Bronchial epithelial cell (primary cell): Measurements from ENCODE around the gene SSH2. TPM values are rescaled to one million over a fixed set of nuclear protein-coding genes. Genes with fewer than 3 reads are reported as not detected.

ENCODE experiments used
- DNase-seq: peaks from one replicate; pipeline ENCODE4 v3.0.0-alpha.2; 2010; ENCODE audit warnings: low read depth
- FAIRE-seq: peaks from 2 replicates; lab custom pipeline; 2011; peaks lifted over from hg19 to GRCh38; lab: Jason Lieb, UNC
- H3K27me3 ChIP-seq: 2 replicates; pipeline ENCODE4 v1.5.1; 2011; ENCODE audit warnings: low read length; ENCODE audit not compliant: control insufficient read depth, insufficient read depth
- H3K36me3 ChIP-seq: 2 replicates; pipeline ENCODE4 v1.5.1; 2011; ENCODE audit warnings: low read length; ENCODE audit not compliant: control insufficient read depth, insufficient read depth
- H3K4me3 ChIP-seq: 2 replicates; pipeline ENCODE4 v1.5.1; 2011; ENCODE audit warnings: mild to moderate bottlenecking, low read depth, low read length, control low read depth
- CTCF ChIP-seq: IDR thresholded peaks from 2 replicates; pipeline ENCODE4 v1.5.1; 2011; ENCODE audit warnings: mild to moderate bottlenecking, moderate library complexity, low read length, control low read depth, inconsistent platforms; ENCODE audit not compliant: insufficient read depth, severe bottlenecking
- total RNA-seq: library from RNA; depleted of rRNA; stranded (reverse); fragments of >200 nt; gene quantifications from 2 replicates; pipeline ENCODE4 v1.2.1, GENCODE V29; 2014

The SSH2 gene
- total RNA-seq, 1 donor from 2014 or later, result 3.7 TPM

- no peaks in the 10 kb centered on the region for H3K36me3 ChIP-seq
- no peaks in the 10 kb centered on the region for H3K27me3 ChIP-seq
- no peak for DNase-seq
- H3K4me3 ChIP-seq, result peak overlapping the region; percentile 48
- no peak for FAIRE-seq
- peak; percentile 39 for TF ChIP-seq CTCF
Observed at GRCh38 chr17:29593591-29594518, 336.2 kb downstream of the SSH2 start.

- Histone ChIP-seq H3K27me3 (no peaks in the 10 kb centered on the region), H3K36me3 (no peaks in the 10 kb centered on the region), H3K4me3 (peak within 1 kb of the TSS; percentile 48)
- no peak for FAIRE-seq
- no peak for TF ChIP-seq CTCF
- DNase-seq, result no peak
Observed at GRCh38 chr17:29592850-29593551, 337.0 kb downstream of the SSH2 start, which contains the start of gene ANKRD13B. Gene ANKRD13B (plus strand): TSS chr17:29593132. CDS start chr17:29593622, 490 bp downstream.

- Histone ChIP-seq H3K4me3 (no peak overlapping the region), H3K36me3 (no peaks in the 10 kb centered on the region), H3K27me3 (no peaks in the 10 kb centered on the region)
- DNase-seq (peak; percentile 44), FAIRE-seq (no peak)
- peak; percentile 90 for TF ChIP-seq CTCF
Observed at GRCh38 chr17:29591737-29592608, 338.1 kb downstream of the SSH2 start.

GRCh38 chr17:29591146-29591736, 338.8 kb downstream of the SSH2 start:
- DNase-seq (peak; percentile 48), FAIRE-seq (no peak)
- H3K27me3 ChIP-seq, result no peaks in the 10 kb centered on the region
- H3K4me3 ChIP-seq, result no peak overlapping the region
- H3K36me3 ChIP-seq, result no peaks in the 10 kb centered on the region
- no peak for TF ChIP-seq CTCF
